HK-2 (cell line): Measurements from ENCODE around the gene SMARCB1.

Experiments
- DNase-seq: peaks from one replicate; pipeline ENCODE4 v3.0.0-alpha.2; 2018; ENCODE audit not compliant: unreplicated experiment

Gene SMARCB1

GRCh38 chr22:23786752-23787599 lies at the start of gene SMARCB1:
Gene SMARCB1, plus strand, starts transcription at chr22:23786966. Its CDS starts 204 bp downstream, at chr22:23787170.
- DNase-seq = peak; percentile 86

GRCh38 chr22:23737696-23738095 lies 49.1 kb upstream of the SMARCB1 start:
- no peak for DNase-seq

GRCh38 chr22:23742505-23743264 lies 44.1 kb upstream of the SMARCB1 start:
- no peak for DNase-seq

- no peak for DNase-seq
Observed at GRCh38 chr22:23743303-23743705, 43.5 kb upstream of the SMARCB1 start.

- DNase-seq = no peak
Observed at GRCh38 chr22:23744001-23744400, 42.8 kb upstream of the SMARCB1 start.

- no peak for DNase-seq
Observed at GRCh38 chr22:23744485-23744884, 42.3 kb upstream of the SMARCB1 start.

GRCh38 chr22:23745791-23746190 lies 41.0 kb upstream of the SMARCB1 start:
- no peak for DNase-seq

- no peak for DNase-seq
Observed at GRCh38 chr22:23749841-23750301, 36.9 kb upstream of the SMARCB1 start.

GRCh38 chr22:23750367-23750713 lies 36.4 kb upstream of the SMARCB1 start:
- DNase-seq = no peak

- DNase-seq = peak; percentile 83
Observed at GRCh38 chr22:23750714-23751440, 35.9 kb upstream of the SMARCB1 start, which contains the start of gene ZNF70. Gene ZNF70, minus strand, starts transcription at chr22:23751112. Its CDS starts 5,972 bp downstream, at chr22:23745140.

- no peak for DNase-seq
Observed at GRCh38 chr22:23751441-23751996, 35.2 kb upstream of the SMARCB1 start.

GRCh38 chr22:23752090-23752691 lies 34.6 kb upstream of the SMARCB1 start:
- DNase-seq = no peak

GRCh38 chr22:23752750-23753149 lies 34.0 kb upstream of the SMARCB1 start:
- DNase-seq = no peak

GRCh38 chr22:23753385-23753784 lies 33.4 kb upstream of the SMARCB1 start:
- DNase-seq = no peak

- no peak for DNase-seq
Observed at GRCh38 chr22:23754220-23754919, 32.4 kb upstream of the SMARCB1 start, which contains the start of gene VPREB3. Gene VPREB3, minus strand, starts transcription at chr22:23754425. Its CDS starts 62 bp downstream, at chr22:23754363.

- no peak for DNase-seq
Observed at GRCh38 chr22:23754980-23755636, 31.7 kb upstream of the SMARCB1 start.

- DNase-seq = no peak
Observed at GRCh38 chr22:23755711-23756110, 31.1 kb upstream of the SMARCB1 start.

- no peak for DNase-seq
Observed at GRCh38 chr22:23756891-23757290, 29.9 kb upstream of the SMARCB1 start.

GRCh38 chr22:23759566-23759965 lies 27.2 kb upstream of the SMARCB1 start:
- no peak for DNase-seq

GRCh38 chr22:23760056-23760455 lies 26.7 kb upstream of the SMARCB1 start:
- DNase-seq = no peak
